ENCODE results near the gene USE1.
A peak's percentile ranks its signal among the peaks of the same experiment; 100 is the strongest.

Gene USE1

GRCh38 chr19:17205237-17206140, 9.7 kb upstream of the USE1 start:
- DNase-seq = peak; percentile 11

DNA sequence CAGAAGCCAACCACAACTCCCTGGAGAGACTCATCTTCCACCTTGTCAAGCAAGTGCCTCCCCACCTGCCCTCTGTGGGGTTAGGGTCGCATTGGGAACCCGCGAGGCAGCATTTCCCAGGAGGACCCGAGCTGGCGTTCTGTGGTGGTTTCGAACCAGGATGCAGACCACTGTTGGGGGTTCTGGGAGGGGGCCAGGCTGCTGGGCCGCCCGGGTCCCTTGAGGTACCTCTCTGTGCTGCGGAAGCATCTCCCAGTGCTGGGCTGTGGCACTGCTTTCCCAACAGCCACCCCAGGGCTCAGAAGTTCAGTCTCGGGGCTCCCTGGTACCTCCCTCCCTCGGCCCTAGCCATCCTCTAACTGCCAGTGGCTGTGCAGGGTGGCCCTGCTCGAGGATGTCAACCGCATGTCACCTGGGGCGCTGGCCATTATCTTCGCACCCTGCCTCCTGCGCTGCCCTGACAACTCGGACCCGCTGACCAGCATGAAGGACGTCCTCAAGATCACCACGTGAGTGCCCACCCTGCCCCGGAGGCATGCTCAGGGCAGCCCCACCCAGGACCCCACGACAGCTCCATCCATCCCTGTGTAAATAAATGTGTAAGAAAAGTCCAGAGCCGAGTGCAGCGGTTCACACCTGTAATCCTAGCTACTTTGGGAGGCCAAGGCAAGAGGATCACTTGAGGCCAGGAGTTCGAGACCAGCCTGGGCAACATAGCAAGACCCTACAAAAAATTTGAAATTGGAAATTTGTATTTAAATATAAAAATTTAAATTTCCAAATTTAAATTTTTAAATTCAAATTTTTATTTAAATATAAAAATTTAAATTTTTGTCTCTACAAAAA, 8.2 kb upstream of the USE1 start:
- DNase-seq = no peak

GRCh38 chr19:17209126-17210036, 5.8 kb upstream of the USE1 start:
- DNase-seq = peak; percentile 59

DNA sequence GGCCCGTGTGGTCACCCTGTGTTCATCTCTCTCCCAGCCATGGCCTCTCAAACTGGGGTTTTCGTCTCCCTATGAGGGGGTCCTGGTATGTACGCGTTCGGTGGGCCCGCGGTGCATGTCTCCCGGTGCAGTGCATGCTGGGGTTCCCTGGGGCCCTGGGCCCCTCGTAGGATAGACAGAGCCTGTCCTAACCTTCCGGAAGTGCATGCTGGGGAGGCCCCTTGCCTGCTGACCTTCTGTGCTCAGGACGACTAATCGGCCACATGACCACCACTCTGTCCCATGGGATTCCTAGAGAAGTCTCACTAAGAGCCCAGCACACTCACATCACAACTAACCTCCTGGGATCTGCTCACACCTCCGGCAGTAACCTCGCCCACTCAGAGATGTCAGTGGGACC, 4.9 kb upstream of the USE1 start:
- DNase-seq = no peak

GRCh38 chr19:17211547-17212446, 3.4 kb upstream of the USE1 start:
- no peak for DNase-seq

DNA sequence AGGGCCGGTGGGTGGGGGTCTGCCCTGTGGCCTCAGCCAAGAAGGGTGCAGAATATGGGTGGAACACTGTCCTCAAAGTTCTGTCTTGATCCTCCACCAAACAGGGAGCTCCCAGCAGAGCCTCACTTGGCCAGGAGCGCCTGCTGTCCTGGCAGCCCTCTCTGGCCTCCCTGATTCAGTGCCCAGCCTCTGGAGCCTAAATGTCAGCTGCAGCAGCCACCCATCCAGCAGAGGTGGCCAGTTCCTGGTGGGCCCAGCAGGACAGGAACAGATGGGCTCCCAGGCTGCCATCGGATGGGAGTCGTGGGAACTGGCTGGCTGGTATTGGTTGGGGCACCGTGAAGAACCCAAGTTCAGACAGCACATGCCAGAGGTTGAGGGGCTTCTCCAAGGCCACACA, 1.8 kb upstream of the USE1 start:
- no peak for DNase-seq

- DNase-seq = no peak
These were observed 540 bp upstream of the USE1 start for GRCh38 chr19:17214508-17215126.

DNA sequence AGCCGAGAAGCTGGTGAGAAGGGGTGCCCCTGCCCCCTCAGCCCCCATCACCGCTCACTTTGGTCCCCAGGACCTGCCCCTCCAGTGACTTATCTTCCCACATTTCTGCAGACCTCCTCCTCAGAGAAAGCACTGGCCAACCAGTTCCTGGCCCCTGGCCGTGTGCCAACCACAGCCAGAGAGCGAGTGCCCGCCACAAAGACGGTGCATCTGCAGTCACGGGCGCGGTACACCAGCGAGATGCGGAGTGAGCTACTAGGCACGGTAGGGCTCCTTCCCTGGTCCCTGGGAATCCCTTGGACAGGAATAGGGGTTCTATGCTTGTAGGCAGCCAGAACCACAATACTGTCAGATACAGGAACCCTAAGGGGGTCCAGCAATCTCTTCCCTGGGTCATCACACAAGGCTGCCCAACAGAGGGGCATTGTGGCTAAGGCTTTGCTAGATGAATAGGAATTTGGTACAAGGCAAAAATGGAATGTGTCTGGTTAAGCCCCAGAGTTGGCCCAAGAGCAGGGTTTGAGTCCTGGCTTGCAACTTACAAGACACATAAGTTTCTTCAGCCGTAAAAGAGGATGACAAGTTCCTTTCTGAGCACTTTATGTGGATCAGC, 1.0 kb downstream of the USE1 start:
- DNase-seq = no peak

- DNase-seq = no peak
These were observed 4.1 kb downstream of the USE1 start for GRCh38 chr19:17219286-17219685.

GRCh38 chr19:17220207-17220758, 5.1 kb downstream of the USE1 start:
- no peak for DNase-seq

DNA sequence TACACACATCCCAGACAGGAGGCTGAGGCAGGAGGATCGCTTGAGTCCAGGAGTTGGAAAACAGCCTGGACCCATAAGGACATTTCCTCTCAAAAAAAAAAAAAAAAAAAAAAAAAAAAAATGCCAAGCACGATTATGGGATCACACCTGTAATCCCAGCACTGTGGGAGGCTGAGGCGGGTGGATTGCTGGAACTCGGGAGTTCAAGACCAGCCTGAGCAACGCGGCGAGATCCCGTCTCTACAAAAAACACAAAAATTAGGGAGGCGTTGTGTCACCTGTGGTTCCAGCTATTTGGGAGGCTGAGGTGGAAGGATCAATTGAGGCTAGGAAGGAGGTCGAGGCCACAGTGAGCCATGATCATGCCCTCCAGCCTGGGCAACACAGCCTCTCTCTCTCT, 9.9 kb downstream of the USE1 start:
- no peak for DNase-seq

GRCh38 chr19:17226002-17226933, 11.1 kb downstream of the USE1 start, which contains the start of gene OCEL1:
TSS of gene OCEL1 (plus strand) at chr19:17226226. CDS start at chr19:17226248, 22 bp downstream.
- DNase-seq = peak; percentile 97

DNA sequence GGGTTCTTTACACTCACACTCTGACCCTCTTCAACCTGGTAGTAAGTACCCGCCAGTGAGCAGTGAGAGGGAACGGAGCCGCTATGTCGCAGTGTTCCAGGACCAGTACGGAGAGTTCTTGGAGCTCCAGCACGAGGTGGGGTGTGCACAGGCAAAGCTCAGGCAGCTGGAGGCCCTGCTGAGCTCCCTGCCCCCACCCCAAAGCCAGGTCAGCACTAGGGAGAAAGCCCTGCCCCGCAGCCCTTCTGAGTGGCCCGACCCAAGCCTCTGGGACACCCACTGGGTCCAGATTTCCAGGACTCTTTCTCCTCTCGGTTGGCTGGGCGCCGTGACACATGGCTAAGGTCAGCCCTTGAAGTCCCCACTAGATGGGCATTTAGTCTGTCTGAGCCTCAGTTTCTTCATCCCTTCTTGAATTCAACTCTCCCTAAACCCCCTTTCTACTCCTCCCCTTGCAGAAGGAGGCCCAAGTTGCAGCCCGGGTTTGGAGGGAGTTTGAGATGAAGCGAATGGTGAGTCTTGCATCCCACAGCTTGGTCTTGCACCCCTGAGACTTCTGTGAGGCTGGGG, 12.7 kb downstream of the USE1 start:
- DNase-seq = no peak

- DNase-seq = no peak
These were observed 14.7 kb downstream of the USE1 start for GRCh38 chr19:17229890-17230289.

DNA sequence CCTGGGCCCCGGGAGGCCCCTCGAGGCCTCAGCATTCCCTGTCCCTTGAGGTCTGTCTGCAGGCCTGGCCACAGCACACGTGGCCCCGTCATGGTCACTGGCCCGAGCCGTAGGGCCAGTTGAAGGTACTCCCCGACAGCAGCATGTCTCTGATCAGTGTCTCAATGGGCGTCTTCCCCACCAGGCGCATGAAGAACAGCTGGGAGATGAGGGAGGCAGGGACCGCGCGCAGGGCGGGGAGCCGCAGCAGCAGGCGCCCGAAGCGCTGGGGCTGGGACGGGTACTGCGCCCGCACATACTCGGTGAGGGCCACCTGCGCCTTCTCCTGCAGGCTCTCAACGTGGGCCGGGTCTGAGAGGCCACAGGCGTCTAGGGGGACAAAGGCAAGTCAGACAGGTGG, 17.1 kb downstream of the USE1 start:
- no peak for DNase-seq

DNA sequence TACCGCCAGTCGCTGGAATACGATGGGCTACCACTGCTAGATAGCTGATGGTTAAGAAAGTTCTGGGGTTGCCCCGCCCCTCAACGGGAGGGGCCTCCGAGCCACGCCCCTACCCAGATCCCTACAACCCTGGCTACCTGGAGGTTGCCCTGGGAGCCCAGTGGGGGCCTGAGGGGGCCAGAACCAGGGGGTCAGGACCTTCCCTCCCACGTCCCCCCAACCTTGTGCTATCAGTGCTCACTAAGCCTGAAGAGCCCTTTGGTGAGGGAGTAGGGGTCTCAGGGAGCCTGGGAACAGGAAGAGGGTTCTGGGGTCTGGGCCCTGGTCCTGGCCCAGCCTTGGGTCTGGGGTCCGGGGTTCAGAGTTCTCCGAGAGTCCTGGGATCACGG, 19.7 kb downstream of the USE1 start:
- DNase-seq = no peak

DNA sequence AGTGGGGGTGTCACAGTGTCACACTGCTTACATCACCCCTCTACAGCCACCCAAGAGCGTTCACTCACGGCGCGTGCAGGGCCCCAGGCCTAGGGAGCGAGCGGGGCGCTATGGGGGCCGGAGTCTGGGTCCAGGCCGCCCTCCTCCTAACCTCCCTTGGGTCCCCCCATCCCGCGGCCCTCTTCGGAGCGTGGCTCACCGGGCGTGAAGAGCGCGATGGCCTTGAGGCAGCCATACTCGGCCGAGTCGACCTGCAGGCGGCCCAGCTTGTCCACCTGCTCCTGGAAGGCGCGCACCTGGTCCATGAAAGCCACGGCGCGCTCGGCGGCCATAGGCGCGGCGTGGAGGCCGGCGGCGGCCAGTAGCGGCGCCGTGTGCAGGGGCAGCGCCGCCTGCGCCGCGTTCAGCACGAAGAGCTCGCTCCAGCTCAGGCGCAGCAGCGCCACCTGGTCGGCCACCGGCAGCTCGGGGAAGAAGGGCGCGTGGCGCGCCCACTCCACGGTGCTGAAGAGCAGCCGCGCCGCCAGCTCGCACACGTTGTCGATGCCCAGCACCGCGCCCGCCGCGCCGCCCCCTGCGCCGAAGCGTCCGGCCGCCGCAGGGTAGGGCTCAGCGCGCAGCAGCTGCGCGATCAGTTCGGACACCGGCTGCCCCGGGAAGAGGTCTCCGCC, 20.3 kb downstream of the USE1 start:
- no peak for DNase-seq

Measured in GDM1 (cell line).